Measurements from ENCODE around the gene ACBD4. TPM values are rescaled to one million over a fixed set of nuclear protein-coding genes. Genes with fewer than 3 reads are reported as not detected.

Gene ACBD4, protein sequence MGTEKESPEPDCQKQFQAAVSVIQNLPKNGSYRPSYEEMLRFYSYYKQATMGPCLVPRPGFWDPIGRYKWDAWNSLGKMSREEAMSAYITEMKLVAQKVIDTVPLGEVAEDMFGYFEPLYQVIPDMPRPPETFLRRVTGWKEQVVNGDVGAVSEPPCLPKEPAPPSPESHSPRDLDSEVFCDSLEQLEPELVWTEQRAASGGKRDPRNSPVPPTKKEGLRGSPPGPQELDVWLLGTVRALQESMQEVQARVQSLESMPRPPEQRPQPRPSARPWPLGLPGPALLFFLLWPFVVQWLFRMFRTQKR
- total RNA-seq, result 10 to 100 TPM; 24.0 to 78.9 (median 56.9) TPM
- long read RNA-seq, partial matches to known transcripts, result 0 of 8 reads
- long read RNA-seq, other reads (novel, unspliced or antisense), result 2 of 8 reads

DNA sequence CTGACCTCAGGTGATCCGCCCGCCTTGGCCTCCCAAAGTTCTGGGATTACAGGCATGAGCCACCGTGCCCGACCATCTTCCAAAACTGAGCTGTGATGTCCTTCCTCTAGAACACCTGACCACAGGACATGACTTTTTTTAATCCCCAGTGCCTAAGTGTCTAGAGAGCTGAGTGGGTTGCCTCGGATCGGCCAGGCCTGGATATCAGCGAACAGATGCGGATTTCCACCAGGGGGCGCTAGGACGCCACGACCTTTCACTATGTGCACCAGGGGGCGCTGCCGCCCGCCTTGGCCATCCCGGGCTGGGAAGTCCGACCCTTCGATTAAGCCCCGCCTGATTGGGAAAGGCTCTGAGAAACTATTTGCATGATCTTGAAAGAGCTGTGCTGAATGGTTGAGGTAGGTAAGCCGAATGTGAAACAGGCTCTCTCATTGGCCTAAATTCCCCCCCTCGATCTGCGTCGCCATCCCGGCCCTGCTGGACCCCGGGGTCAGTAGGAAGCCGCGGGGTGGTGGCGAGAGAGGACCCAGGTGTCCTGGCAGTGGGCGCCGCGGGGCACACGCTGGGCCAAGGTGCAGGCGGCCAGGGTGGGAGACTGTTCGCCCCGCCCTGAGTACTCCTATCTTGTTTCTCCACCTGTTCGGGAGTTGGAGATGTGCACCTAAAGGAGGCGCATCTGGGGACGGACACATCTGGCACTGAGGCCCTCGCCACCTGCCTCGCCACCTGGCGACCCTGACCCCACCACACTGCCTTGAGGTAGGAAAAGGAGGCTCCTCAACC is at the start of gene ACBD4:
Gene ACBD4 (plus strand): TSS at position 496 of the 786 bp plus-strand sequence. CDS start 458 bp downstream, outside the sequence.
- peak; percentile 94 to 97 (median 94) for DNase-seq
- H3K9me3 ChIP-seq, result no peaks in the 10 kb centered on the region
- TF ChIP-seq POLR2A (IDR thresholded peaks at IDR 0.05), result peak; percentile 93
- TF ChIP-seq, protein P1, sequence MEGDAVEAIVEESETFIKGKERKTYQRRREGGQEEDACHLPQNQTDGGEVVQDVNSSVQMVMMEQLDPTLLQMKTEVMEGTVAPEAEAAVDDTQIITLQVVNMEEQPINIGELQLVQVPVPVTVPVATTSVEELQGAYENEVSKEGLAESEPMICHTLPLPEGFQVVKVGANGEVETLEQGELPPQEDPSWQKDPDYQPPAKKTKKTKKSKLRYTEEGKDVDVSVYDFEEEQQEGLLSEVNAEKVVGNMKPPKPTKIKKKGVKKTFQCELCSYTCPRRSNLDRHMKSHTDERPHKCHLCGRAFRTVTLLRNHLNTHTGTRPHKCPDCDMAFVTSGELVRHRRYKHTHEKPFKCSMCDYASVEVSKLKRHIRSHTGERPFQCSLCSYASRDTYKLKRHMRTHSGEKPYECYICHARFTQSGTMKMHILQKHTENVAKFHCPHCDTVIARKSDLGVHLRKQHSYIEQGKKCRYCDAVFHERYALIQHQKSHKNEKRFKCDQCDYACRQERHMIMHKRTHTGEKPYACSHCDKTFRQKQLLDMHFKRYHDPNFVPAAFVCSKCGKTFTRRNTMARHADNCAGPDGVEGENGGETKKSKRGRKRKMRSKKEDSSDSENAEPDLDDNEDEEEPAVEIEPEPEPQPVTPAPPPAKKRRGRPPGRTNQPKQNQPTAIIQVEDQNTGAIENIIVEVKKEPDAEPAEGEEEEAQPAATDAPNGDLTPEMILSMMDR (IDR thresholded peaks at IDR 0.05), result peak; percentile 100
- H3K36me3 ChIP-seq, result peaks cover 0 to 7% (median 0%) of the 10 kb centered on the region in 4 donors
- intact Hi-C loops (cut with DNase I), result loop anchor here in 1 of 2 donors (5.0 kb wide), 1 partner anchor 62 kb away; no protein-coding TSS in a partner anchor
- H3K4me3 ChIP-seq, result peak within 1 kb of the TSS; percentile 72 to 92 (median 79)
- peaks cover 0 to 36% (median 6%) of the 10 kb centered on the region in 4 donors for H3K4me1 ChIP-seq
- WGBS (ENCODE audit: insufficient coverage, low coverage, low lambda C conversion rate, missing lambda C conversion rate), result 0% methylated on average over 16 of the region's 40 CpGs
- H3K27ac ChIP-seq, result peak within 1 kb of the TSS; percentile 85 to 98 (median 89)
- peak; percentile 72 to 81 (median 75) for ATAC-seq
- no peaks in the 10 kb centered on the region for H3K27me3 ChIP-seq

DNA sequence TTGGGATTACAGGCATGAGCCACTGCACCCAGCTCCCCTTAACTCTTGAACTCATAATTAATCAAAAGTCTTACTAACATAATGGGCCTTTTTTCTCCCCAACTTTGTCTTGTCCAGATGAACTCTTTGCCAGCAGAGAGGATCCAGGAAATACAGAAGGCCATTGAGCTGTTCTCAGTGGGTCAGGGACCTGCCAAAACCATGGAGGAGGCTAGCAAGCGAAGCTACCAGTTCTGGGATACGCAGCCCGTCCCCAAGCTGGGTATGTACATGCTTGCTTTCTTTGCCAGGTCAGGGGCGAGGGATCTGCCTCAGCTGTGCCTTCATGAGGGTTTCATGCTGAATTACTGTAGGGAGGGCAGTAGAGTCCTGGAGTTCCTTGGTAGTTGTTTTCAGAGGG is 49.1 kb upstream of the ACBD4 start:
- peak in 3 of 4 donors; percentile 4 to 22 (median 10) for ATAC-seq
- Histone ChIP-seq H3K4me3 (no peak overlapping the region), H3K4me1 (peaks cover 0 to 41% (median 16%) of the 10 kb centered on the region in 4 donors), H3K36me3 (peaks cover 5 to 65% (median 21%) of the 10 kb centered on the region in 4 donors), H3K27ac (peak overlapping the region; percentile 66 to 95 (median 91)), H3K9me3 (no peaks in the 10 kb centered on the region), H3K27me3 (no peaks in the 10 kb centered on the region)
- 83% methylated on average over 1 of the region's 4 CpGs for WGBS (ENCODE audit: insufficient coverage, low coverage, low lambda C conversion rate, missing lambda C conversion rate)
- DNase-seq, result no peak
- TF ChIP-seq, protein P1 (IDR thresholded peaks at IDR 0.05), result no peak
- no peak for TF ChIP-seq POLR2A (IDR thresholded peaks at IDR 0.05)
- intact Hi-C loops (cut with DNase I), result no loop called here

DNA sequence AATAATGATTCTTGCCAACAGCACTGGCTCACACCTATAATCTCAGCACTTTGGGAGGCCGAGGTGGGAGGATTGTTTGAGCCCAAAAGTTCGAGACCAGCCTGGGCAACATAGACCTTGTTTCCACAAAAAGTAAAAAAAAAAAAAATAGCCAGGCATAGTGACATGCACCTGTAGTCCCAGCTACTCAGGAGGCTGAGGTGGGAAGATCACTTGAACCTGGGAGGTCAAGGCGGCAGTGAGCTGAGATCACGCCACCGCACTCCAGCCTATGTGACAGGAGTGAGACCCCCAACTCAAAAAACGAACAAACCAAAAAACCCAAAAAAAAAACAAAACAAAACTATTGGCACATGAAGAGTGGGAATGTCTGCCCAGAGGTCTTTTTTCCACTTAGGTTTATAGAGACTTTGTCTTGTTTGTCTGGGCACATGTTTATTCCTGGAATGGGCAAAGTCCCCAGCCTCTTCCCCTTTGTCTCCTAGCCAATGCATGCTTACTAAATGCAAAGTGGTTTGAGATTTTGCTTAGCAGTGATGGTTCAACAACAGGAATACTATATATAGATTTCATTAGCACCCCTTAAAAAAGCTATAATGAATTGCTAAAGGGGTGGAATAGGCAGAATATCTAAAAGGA is 48.5 kb upstream of the ACBD4 start:
- Histone ChIP-seq H3K36me3 (peaks cover 5 to 63% (median 18%) of the 10 kb centered on the region in 4 donors), H3K4me1 (peaks cover 0 to 47% (median 19%) of the 10 kb centered on the region in 4 donors), H3K4me3 (no peak overlapping the region), H3K9me3 (no peaks in the 10 kb centered on the region), H3K27ac (peak overlapping the region; percentile 66 to 95 (median 91)), H3K27me3 (no peaks in the 10 kb centered on the region)
- intact Hi-C loops (cut with DNase I), result no loop called here
- peak in 1 of 3 donors; percentile 73 for DNase-seq
- no peak for TF ChIP-seq POLR2A (IDR thresholded peaks at IDR 0.05)
- TF ChIP-seq, protein P1 (IDR thresholded peaks at IDR 0.05), result no peak
- WGBS (ENCODE audit: insufficient coverage, low coverage, low lambda C conversion rate, missing lambda C conversion rate), result 23% methylated on average over 6 of the region's 6 CpGs
- peak; percentile 78 to 89 (median 87) for ATAC-seq

DNA sequence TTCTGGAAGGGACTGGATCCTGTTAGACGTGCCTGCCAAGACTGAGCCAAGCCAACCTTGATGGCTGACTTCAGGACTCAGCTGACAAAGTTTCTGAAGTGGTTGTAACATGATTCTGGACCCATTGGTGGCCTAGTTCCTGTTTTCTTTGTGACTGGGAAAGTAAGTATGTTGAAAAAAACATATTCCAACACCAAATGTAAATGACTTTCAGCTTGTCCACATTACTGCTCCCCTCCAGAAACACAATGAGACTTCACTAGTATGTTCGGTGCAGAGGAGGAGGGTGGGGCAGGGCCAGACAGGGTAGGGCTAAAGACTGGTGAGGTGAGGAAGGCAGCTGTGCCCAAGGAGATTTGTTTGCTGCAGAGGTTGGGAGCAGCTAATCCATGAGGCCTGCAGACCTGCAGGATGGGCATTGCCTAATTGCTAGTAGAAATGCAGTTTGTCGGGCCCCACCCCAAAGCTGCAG is 47.9 kb upstream of the ACBD4 start:
- Histone ChIP-seq H3K27me3 (no peaks in the 10 kb centered on the region), H3K4me1 (peaks cover 0 to 52% (median 22%) of the 10 kb centered on the region in 4 donors), H3K36me3 (peaks cover 0 to 58% (median 14%) of the 10 kb centered on the region in 4 donors), H3K4me3 (no peak overlapping the region), H3K27ac (peak overlapping the region; percentile 66 to 95 (median 91)), H3K9me3 (no peaks in the 10 kb centered on the region)
- ATAC-seq, result peak; percentile 11 to 57 (median 54)
- no peak for DNase-seq
- intact Hi-C loops (cut with DNase I), result no loop called here
- no peak for TF ChIP-seq POLR2A (IDR thresholded peaks at IDR 0.05)
- TF ChIP-seq, protein P1 (IDR thresholded peaks at IDR 0.05), result no peak
- 25% methylated on average over 1 of the region's 3 CpGs for WGBS (ENCODE audit: insufficient coverage, low coverage, low lambda C conversion rate, missing lambda C conversion rate)
